GM12865 (cell line): ENCODE data around the gene RAPGEF3.

Experiments
- DNase-seq: peaks from one replicate; pipeline ENCODE4 v3.0.0; 2010; ENCODE audit warnings: low read depth
- H3K4me3 ChIP-seq: 2 replicates; pipeline ENCODE4 v1.5.1; 2011; ENCODE audit warnings: mild to moderate bottlenecking, low read depth, low read length, control low read depth
- TF ChIP-seq, protein P1 (sequence below): IDR thresholded peaks from 2 replicates; pipeline ENCODE4 v1.5.1; 2011; ENCODE audit warnings: low read length, control low read depth, low read depth, inconsistent platforms; ENCODE audit not compliant: insufficient read depth; ENCODE audit errors: missing control alignments

The RAPGEF3 gene

DNA sequence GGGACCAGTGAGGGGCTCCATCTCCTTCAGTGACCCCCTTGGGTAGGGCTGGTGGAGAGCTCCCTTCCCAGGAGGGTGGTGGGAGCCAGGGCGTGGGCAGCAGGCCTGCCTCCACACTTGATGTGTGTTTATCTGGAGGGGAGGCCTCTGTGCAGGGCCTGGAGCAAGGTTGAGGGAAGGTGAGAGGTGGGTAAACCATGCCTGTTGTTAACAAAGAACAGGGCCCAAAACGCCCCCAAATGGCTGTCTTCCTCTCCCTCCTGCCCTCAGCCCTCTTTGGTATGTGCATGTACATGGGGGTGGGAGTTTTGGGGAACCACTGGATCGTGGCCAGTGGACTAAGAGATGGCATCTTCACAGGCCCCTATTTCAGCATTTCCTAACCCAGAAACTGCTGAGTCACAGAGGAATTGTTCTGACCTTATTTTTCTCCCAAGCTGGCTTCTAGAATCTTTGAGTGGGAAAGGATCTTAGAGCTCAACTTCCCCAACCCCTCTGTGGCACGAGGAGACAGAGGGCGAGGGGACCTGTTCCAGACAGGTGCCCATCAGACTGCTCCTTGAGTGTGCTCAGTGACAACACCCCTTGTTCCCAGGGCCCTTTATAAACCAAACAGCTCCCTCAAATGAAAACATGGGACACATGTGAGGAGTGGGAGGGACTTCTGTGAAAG is 17.9 kb upstream of the RAPGEF3 start:
- DNase-seq: no peak
- H3K4me3 ChIP-seq: no peak overlapping the region
- TF ChIP-seq, protein P1, sequence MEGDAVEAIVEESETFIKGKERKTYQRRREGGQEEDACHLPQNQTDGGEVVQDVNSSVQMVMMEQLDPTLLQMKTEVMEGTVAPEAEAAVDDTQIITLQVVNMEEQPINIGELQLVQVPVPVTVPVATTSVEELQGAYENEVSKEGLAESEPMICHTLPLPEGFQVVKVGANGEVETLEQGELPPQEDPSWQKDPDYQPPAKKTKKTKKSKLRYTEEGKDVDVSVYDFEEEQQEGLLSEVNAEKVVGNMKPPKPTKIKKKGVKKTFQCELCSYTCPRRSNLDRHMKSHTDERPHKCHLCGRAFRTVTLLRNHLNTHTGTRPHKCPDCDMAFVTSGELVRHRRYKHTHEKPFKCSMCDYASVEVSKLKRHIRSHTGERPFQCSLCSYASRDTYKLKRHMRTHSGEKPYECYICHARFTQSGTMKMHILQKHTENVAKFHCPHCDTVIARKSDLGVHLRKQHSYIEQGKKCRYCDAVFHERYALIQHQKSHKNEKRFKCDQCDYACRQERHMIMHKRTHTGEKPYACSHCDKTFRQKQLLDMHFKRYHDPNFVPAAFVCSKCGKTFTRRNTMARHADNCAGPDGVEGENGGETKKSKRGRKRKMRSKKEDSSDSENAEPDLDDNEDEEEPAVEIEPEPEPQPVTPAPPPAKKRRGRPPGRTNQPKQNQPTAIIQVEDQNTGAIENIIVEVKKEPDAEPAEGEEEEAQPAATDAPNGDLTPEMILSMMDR: no peak

DNA sequence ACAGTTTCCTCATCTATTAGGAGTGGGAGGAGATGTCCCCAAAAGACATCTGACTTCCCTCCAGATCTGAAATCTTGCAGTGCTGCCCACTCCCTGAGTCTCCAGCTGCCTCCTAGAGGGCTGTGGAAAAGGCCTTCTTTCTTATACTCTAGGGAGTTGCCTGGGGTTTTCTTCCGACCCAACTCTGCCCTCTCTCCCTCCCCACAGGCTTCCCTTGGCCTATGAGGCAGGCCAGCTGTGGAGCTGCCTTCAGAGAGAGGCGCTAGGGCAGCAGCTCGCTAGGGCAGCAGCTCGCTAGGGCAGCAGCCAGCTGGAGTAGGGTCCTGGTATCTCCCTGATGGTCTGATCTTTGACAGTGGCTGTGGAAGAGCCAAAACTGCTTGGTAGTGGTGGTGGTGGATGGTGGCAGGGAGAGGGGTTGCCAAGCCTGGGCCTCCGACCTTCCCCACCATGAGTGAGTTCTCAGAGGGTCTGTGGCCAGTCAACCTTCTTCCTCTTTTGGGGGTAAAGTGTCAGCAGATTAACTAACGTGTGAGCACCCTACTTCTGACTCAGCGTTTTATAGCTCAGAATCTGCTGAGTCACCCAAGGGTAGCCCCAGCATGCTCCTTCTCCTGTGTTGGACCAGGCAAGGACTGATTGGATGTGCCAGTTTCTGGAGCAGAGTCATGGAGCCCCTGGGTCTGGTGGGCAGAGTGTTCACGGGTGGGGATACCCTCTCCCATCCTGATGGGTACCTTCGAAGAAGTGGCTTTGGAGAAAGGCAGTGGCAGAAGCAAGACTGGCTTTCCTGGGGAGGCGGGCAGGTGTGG is 16.6 kb upstream of the RAPGEF3 start:
- DNase-seq: peak; percentile 23
- H3K4me3 ChIP-seq: no peak overlapping the region
- TF ChIP-seq, protein P1: no peak

DNA sequence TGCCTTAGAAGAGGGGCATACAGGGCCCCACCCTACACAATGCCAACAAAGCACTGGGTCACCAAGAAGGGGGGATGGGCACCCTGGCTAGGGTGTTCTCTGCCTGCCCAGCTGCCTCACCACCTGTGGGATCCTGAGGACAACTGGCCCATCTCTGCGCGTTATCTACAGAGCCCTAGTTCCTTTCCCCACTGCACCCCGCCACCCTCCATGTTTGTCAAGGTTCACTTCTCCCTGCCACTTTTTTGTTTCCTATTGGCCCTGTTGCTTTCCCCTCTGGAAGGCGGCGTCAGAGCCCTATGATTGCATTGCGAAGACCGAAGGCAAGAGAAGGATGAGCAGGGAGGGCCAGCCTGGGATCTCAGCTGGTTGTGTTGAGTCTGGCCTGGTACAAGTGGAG is 16.0 kb upstream of the RAPGEF3 start:
- no peak overlapping the region for H3K4me3 ChIP-seq

DNA sequence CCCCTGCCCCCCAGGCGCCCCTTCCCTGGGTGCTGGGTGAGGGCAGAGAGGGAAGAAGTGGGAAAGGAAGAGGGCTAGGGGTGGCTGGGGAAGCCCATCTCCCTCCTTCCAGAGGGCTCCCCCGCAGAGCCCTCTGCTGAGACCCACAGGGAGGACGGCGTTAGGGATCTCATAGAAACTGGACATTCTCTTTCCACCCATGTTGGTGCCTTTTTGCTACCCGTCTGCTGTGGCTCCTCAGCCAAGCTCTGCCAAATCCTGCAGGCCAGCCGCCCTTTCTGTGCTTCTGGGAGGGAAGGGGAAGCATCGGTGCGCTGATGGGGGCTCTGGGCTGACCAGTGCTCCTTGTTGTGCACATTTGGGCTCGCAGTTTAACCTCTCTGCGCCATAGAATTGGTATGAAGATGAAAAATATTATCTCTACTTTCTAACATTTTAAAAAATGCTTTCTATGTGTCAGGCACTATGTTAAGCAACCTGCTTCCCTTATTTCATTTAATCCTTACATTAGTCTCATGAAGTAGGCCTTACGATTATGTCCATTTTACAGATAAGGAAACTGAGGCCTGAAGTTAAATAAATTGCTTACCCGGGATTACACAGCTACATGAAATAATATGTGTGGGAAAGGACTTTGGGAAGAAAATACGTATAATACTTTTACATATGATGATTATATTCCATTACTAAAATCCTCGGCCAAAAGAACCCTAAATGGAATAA is 15.3 kb upstream of the RAPGEF3 start:
- peak overlapping the region; percentile 61 for H3K4me3 ChIP-seq
- TF ChIP-seq, protein P1: no peak
- DNase-seq: no peak

More for the DNA sequence above, 16.0 kb upstream of the RAPGEF3 start:
- DNase-seq: no peak
- TF ChIP-seq, protein P1: no peak

DNA sequence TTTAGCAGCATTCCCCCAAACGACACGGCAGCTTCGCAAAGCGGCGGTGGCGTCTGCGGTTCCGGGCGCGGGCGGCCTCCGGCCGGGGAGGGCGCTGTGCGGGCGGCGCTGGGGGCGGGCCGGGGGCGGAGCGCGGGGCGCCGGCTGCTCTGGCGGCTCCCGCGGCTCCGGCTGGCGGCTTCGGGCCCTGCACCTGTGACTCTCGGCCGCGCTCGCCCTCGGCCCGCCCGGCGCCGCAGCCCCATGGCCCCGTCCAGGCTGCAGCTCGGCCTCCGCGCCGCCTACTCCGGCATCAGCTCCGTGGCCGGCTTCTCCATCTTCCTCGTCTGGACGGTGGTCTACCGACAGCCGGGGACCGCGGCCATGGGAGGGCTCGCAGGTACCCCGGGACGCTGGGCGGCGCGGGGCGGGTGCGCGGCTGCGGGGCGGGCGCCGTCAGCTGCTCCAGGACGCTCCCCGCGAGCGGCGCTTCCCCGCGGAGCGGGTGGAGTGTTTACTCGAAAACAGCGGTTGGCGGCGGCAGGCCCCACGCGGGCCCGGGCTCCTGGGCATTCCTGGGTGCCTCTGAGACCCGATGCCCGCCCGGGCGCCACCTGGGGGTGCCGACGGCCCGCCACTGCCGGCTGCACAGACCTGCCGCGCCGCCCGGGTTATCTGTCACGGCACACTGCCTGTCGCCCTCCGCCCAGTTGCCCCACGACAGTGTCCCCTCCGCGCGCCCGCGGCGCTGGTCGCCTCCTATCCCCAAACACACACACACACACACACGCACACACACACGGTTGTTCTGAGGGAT is 14.6 kb upstream of the RAPGEF3 start, which contains the start of gene SLC48A1:
TSS of gene SLC48A1 (plus strand) at position 177 of the 796 bp plus-strand sequence. CDS start at position 244, 67 bp downstream.
- DNase-seq: peak; percentile 75
- TF ChIP-seq, protein P1: peak; percentile 29
- H3K4me3 ChIP-seq: peak within 1 kb of the TSS; percentile 61

DNA sequence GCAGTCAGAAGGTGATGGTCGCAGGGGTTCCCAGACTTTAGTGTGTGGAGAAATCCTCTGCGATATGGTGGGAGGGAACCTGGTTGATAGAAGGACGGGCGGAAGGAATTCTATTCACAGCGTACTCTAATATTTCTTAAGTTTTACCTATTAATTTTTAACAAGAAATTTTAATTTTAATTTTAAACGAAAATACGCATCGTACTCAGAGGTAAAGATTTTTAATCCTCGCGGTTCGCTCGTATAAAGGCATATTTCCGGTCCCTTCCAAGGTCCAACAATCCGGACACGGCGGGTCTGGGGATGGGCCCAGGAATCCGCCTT is 14.0 kb upstream of the RAPGEF3 start:
- peak overlapping the region; percentile 55 for H3K4me3 ChIP-seq
- TF ChIP-seq, protein P1: no peak
- no peak for DNase-seq
